IPS DF 6.9 (cell line): ENCODE results near the gene OTUD7B.

ENCODE experiments used
- DNase-seq: peaks from one replicate; pipeline ENCODE4 v3.0.0-alpha.2; 2013; ENCODE audit warnings: low read depth, low spot score
- H3K27ac ChIP-seq: one replicate; pipeline ENCODE4 v1.5.1; 2013; ENCODE audit warnings: low read length, control low read depth
- H3K27me3 ChIP-seq: 2 replicates; pipeline ENCODE4 v1.6.1; 2013; ENCODE audit warnings: mild to moderate bottlenecking, low read length; ENCODE audit not compliant: control insufficient read depth, insufficient read depth
- H3K36me3 ChIP-seq: 2 replicates; pipeline ENCODE4 v1.6.1; 2013; ENCODE audit warnings: low read length; ENCODE audit not compliant: control insufficient read depth, insufficient read depth
- H3K4me1 ChIP-seq: 2 replicates; pipeline ENCODE4 v1.6.1; 2013; ENCODE audit warnings: low read length; ENCODE audit not compliant: control insufficient read depth, insufficient read depth
- H3K4me3 ChIP-seq: 2 replicates; pipeline ENCODE4 v1.5.1; 2013; ENCODE audit warnings: mild to moderate bottlenecking, low read length
- H3K9me3 ChIP-seq: 2 replicates; pipeline ENCODE4 v1.6.1; 2013; ENCODE audit warnings: low read length, inconsistent platforms; ENCODE audit not compliant: control insufficient read depth, insufficient read depth
- WGBS: extraction: QIAGEN DNeasy Blood & Tissue Kit; methylation state at CpG from one replicate; pipeline ENCODE4 v1.1.7; 2013; ENCODE audit warnings: mixed read lengths, missing lambda C conversion rate; ENCODE audit not compliant: insufficient read length, insufficient coverage; 5-methylcytosine and 5-hydroxymethylcytosine counted together

OTUD7B gene

GRCh38 chr1:149979972-149980540 is 30.5 kb downstream of the OTUD7B start:
- no CpG with 5 or more reads among the region's 3 CpGs for WGBS
- Histone ChIP-seq H3K4me1 (no peaks in the 10 kb centered on the region), H3K36me3 (peaks cover 5% of the 10 kb centered on the region; the same call in 1 of the 2 replicates), H3K27ac (no peak overlapping the region), H3K4me3 (no peak overlapping the region), H3K27me3 (no peaks in the 10 kb centered on the region), H3K9me3 (no peaks in the 10 kb centered on the region)
- no peak for DNase-seq

GRCh38 chr1:149979245-149979971 is 31.1 kb downstream of the OTUD7B start:
- Histone ChIP-seq H3K27me3 (no peaks in the 10 kb centered on the region), H3K9me3 (no peaks in the 10 kb centered on the region), H3K4me1 (no peaks in the 10 kb centered on the region), H3K4me3 (no peak overlapping the region), H3K36me3 (peaks cover 5% of the 10 kb centered on the region; the same call in 1 of the 2 replicates), H3K27ac (no peak overlapping the region)
- DNase-seq = no peak
- no CpG with 5 or more reads among the region's 2 CpGs for WGBS

- Histone ChIP-seq H3K27ac (no peak overlapping the region), H3K9me3 (no peaks in the 10 kb centered on the region)
- no CpG with 5 or more reads among the region's 1 CpG for WGBS
Measured at GRCh38 chr1:149978547-149979023, 31.9 kb downstream of the OTUD7B start.

GRCh38 chr1:149977345-149977744 is 33.2 kb downstream of the OTUD7B start:
- DNase-seq = no peak
- Histone ChIP-seq H3K4me3 (no peak overlapping the region), H3K4me1 (no peaks in the 10 kb centered on the region), H3K36me3 (peaks cover 5% of the 10 kb centered on the region; the same call in 1 of the 2 replicates), H3K27ac (no peak overlapping the region), H3K9me3 (no peaks in the 10 kb centered on the region), H3K27me3 (no peaks in the 10 kb centered on the region)
- no CpG with 5 or more reads among the region's 3 CpGs for WGBS

More at GRCh38 chr1:149978547-149979023, 31.9 kb downstream of the OTUD7B start:
- no peak for DNase-seq
- peaks cover 5% of the 10 kb centered on the region; the same call in 1 of the 2 replicates for H3K36me3 ChIP-seq
- no peaks in the 10 kb centered on the region for H3K4me1 ChIP-seq
- no peaks in the 10 kb centered on the region for H3K27me3 ChIP-seq
- H3K4me3 ChIP-seq = no peak overlapping the region

- no peaks in the 10 kb centered on the region for H3K27me3 ChIP-seq
- no peaks in the 10 kb centered on the region for H3K4me1 ChIP-seq
- H3K36me3 ChIP-seq = peaks cover 5% of the 10 kb centered on the region; the same call in 1 of the 2 replicates
- no peak for DNase-seq
- WGBS = no CpG with 5 or more reads among the region's 2 CpGs
- H3K9me3 ChIP-seq = no peaks in the 10 kb centered on the region
- no peak overlapping the region for H3K27ac ChIP-seq
- no peak overlapping the region for H3K4me3 ChIP-seq
Measured at GRCh38 chr1:149972547-149972946, 38.0 kb downstream of the OTUD7B start.

- H3K27me3 ChIP-seq = no peaks in the 10 kb centered on the region
- H3K9me3 ChIP-seq = no peaks in the 10 kb centered on the region
- no peak overlapping the region for H3K4me3 ChIP-seq
- DNase-seq = no peak
- H3K27ac ChIP-seq = no peak overlapping the region
- H3K4me1 ChIP-seq = no peaks in the 10 kb centered on the region
- H3K36me3 ChIP-seq = peaks cover 11% of the 10 kb centered on the region; the same call in 1 of the 2 replicates
Measured at GRCh38 chr1:149967646-149968045, 42.9 kb downstream of the OTUD7B start.

- WGBS = no CpG with 5 or more reads among the region's 3 CpGs
- Histone ChIP-seq H3K27ac (no peak overlapping the region), H3K4me1 (no peaks in the 10 kb centered on the region), H3K9me3 (no peaks in the 10 kb centered on the region), H3K27me3 (no peaks in the 10 kb centered on the region), H3K4me3 (no peak overlapping the region), H3K36me3 (peaks cover 11% of the 10 kb centered on the region; the same call in 1 of the 2 replicates)
- no peak for DNase-seq
Measured at GRCh38 chr1:149967041-149967440, 43.5 kb downstream of the OTUD7B start.

- H3K27ac ChIP-seq = no peak overlapping the region
- no peaks in the 10 kb centered on the region for H3K4me1 ChIP-seq
- H3K36me3 ChIP-seq = peaks cover 11% of the 10 kb centered on the region; the same call in 1 of the 2 replicates
- no peaks in the 10 kb centered on the region for H3K27me3 ChIP-seq
- DNase-seq = no peak
- no peak overlapping the region for H3K4me3 ChIP-seq
- no peaks in the 10 kb centered on the region for H3K9me3 ChIP-seq
- WGBS = no CpG with 5 or more reads among the region's 1 CpG
Measured at GRCh38 chr1:149966405-149966804, 44.1 kb downstream of the OTUD7B start.

GRCh38 chr1:149965440-149965839 is 45.1 kb downstream of the OTUD7B start:
- DNase-seq = no peak
- Histone ChIP-seq H3K4me3 (no peak overlapping the region), H3K9me3 (no peaks in the 10 kb centered on the region), H3K36me3 (peaks cover 11% of the 10 kb centered on the region; the same call in 1 of the 2 replicates), H3K4me1 (no peaks in the 10 kb centered on the region), H3K27me3 (no peaks in the 10 kb centered on the region), H3K27ac (no peak overlapping the region)
- whole genome bisulfite sequencing = no CpG with 5 or more reads among the region's 3 CpGs

- H3K4me1 ChIP-seq = no peaks in the 10 kb centered on the region
- H3K27me3 ChIP-seq = no peaks in the 10 kb centered on the region
- no peak for DNase-seq
- H3K36me3 ChIP-seq = peaks cover 18% of the 10 kb centered on the region; the same call in 1 of the 2 replicates
- H3K27ac ChIP-seq = no peak overlapping the region
- H3K9me3 ChIP-seq = no peaks in the 10 kb centered on the region
- WGBS = no CpG with 5 or more reads among the region's 3 CpGs
- H3K4me3 ChIP-seq = no peak overlapping the region
Measured at GRCh38 chr1:149963358-149963757, 47.2 kb downstream of the OTUD7B start.
